HG03442 (cell line): ENCODE results near the gene MYO1D.
"Not testable (repeated sequence)": the region's sequence is repeated elsewhere in the genome, so short reads cannot be mapped to it uniquely, and the experiment has no call there.

Experiments used
- ATAC-seq: cut with Tn5 transposase; IDR thresholded peaks from one replicate; pipeline ENCODE4 v1.9.1; 2021; ENCODE audit warnings: mild to moderate bottlenecking, moderate library complexity; ENCODE audit not compliant: unreplicated experiment

The MYO1D gene

DNA sequence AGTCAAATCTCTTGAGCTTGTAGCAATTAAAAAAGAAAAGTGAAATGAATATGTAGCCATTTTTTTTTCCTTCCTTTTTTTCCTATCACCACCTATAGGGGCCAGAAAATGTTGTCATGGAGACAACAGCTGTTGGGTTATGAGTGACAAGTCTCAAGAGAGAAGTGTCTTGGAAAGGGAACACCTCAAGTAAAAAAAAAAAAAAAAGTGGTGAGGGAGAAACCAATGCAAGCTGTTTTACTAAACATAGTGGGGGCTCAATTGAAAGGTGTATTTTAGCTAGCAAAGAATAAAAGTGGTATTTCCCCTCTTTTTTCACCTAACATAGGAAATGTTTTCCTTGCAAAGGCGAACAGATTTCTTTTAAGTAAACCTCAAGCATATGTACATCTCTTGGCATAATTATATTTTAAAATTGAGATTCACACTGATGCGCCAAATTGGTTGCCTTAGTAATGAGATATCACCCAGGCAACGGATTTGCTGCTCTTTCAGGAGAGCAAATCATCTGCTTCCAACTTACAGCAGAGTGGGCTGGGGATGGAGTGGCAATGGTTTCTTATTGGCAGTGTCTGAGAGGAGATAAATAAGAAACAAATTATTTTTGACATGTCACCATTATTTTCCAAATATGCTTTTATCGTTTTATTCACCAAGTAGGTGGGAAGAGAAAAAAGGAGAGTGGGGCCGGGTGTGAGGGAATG is 183.6 kb downstream of the MYO1D start:
- ATAC-seq, result no peak

DNA sequence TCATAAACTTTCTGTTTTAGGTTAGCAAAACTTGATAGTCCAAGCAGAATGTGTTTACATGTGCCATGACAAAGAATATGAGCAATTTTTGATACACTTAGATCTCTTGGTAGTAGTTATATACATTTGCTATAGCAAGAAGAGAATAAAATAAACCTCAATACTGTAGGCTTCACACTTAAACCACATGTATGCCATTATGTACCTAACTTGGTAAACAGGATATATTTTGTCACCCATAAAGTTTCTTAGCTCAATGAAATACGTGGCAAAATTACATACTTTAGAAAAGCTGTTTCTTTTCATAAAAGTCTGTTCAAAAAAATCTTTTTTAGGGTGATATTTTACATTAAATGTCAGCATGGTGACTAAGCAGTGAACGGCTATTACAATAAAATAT is 184.7 kb downstream of the MYO1D start:
- no peak for ATAC-seq

DNA sequence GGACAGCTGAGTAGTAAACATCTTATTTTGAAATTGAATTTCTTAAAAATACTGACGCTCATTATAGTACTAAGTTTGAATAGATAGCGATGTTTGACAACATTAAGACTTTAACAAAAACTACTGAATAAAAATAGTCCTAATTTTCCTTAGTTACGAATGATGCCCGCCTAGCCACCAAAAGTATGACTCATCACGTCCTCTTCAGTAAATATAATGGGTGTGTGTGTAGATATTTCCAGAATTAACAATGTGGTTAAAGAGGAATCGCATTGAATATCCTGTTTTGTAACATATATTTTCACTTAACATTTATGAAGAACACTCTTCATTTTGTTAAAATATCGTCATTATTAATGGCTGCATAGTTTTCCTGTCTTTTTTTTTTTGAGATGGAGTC is 187.6 kb downstream of the MYO1D start:
- ATAC-seq, result no peak

DNA sequence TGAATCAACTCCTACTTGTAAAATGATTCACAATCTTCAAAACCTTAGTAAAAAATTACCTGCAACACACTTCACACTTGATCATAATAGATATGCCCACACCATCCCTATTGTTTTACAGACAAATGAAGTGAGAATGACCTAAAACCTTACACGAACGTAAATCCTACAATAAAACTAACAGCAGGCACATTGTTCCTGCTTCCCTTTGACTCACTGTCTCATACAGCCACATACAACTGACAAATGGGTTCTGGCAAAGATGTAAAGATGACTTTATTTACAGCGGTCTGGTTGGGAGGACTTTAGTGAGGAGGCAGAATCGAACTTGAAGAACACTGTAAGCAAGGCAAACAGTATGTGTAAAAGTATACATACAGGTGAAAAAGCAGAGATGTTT is 188.7 kb downstream of the MYO1D start:
- no peak for ATAC-seq

DNA sequence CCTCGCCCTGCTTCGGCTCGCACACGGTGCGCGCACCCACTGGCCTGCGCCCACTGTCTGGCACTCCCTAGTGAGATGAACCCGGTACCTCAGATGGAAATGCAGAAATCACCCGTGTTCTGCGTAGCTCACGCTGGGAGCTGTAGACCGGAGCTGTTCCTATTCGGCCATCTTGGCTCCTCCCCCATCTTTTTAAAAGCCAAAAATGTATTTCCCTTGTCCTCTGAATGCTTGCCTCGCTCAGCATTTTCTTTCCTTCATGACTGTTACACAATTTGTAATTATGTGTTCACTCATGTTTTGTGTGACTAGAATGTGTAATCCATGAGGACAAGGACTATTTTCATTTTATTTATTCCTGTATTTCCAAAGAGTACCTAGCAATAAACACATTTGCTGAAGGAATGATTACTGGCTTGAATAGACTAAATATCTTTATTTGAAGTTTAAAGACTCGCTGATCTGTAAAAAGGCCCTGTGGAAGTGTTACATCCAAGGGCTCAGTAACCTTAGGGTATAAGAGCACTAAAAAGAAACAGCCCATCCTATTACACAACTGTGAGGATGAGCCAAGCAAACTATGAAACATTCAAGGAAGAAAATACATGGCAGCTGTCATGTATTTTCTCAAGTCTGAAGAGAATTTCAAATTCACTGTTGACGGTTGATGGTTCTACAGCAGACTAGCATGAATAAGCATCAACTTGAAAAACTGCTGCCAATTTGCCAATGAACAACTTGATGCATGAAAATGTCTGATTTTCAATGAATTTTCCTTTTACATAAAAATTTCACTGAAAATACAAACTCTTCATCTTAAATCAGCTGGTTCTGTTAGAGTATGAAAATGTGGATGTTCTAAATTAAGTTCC is 192.6 kb downstream of the MYO1D start:
- no peak for ATAC-seq

DNA sequence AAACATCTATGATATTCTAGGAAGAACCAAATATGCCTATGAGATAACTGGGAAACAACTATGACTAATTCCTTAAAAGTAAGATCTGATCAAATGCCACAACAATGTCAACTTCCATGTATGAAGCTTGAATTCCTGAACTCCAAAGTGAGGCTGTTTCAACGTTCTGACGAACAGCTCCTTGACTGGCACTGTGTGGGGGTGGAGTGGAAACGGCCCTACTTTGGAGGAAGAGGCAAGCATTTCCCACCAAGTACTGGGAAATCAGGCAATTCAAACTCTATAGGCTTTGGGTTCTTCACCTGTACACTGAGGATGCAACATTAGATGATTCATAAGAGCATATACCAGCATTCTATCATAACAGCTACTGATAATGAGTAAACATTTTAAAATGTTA is 203.0 kb downstream of the MYO1D start:
- ATAC-seq, result no peak

DNA sequence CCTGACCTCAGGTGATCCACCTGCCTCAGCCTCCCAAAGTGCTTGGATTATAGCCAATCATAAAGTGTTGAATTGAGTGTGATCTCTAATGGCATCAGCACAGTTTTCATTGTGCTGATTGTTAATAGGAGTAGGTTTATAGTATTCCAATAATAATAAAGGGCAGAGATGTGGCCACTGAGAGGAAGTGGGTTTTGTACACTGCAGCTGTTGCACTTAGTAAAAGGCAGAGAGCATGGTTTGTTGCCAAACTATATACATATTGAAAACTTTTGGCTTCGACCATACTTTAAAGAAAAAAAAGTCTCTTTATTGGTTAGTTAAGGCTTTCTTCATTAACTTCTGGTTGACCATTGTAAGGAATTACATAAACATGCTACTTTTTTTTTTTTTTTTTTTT is 204.2 kb downstream of the MYO1D start:
- no peak for ATAC-seq

DNA sequence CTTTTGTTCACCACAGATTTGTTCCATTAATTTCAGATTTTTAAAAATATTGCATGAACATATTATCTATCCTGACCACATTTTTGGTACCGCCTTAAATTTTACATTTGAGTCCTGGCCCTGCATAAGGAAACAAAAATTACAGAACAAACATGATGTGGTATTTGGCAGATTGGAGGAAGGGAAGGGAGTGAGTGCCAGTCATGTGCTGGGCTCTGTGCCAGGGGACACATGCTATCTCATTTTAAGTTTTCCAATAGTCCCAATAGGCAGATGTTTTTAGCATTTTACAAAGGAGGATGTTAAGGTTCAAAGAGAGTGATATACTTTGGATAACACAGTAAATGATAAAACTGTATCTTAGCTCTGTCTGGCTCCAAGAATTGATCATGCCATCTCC is 205.0 kb downstream of the MYO1D start:
- ATAC-seq, result no peak

DNA sequence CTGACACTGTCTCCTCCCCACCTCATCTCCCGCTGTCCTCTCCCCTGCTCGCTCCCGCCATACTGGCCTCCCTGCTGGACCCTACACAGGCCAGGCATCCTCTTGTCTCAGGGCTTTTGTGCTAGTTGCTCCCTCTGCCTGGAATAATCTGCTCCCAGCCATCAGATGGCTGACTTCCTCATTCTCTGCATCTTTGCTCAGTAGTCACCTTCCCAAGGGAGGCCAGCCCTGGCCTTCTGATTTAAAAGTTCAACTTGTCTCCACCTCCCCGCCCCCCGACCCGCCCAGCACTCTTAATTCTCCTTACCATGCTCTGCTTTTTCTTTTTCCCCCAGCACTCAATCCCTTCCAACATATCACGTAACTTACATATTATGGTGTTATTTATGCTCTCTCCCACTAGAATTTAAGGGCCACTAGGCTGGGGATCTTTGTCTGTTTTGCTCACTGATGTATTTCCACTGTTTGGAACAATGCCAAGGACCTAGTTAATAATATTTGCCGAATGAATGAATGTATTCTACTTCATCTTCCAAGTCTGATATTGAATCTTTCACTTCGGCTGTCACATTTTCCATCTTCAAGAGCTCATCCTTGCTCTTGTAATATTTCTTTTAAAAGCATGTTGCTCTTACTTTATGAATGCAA is 211.9 kb downstream of the MYO1D start:
- no peak for ATAC-seq

DNA sequence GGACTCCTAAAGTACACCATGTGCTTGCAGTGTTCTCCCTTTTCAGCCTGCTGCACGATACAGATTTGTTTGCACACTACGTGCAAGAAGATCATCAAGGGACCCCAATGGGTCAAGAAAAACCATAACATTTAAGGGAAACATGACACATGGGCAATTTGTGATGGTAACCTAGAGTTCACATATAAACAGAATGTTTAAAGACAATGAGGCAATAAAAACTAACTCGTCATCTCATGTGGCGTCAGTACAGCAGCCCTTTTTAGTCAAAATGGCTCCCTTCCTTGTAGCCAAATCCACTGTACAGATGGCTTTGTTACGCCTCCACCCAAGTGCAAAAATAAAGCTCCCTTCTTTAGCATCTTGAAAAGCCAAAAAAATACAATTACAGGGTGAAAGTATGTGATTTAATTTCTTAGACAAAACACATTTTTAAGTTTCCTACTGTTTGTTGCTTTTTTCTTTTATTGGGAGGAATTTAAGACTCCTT is 216.4 kb downstream of the MYO1D start:
- ATAC-seq, result no peak

DNA sequence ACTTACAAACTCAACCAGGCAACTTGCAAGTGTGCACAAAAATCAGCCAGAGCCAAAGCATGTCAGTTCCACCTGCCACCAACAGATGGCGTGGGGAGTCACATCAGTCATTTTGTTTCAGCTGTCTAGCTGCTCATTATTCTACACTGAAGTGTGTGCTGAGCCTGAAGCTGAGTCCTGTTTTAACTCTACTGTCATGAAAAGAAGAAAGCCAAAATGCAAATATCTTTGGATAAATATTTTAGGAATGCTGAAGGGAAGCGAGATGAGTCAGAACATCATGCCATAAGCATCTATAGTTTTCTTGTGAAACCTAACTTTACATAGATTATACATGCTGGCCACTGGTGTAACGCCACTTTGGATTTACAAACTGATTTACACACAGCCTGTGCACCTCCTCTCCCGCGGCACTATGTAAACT is 217.5 kb downstream of the MYO1D start:
- no peak for ATAC-seq

DNA sequence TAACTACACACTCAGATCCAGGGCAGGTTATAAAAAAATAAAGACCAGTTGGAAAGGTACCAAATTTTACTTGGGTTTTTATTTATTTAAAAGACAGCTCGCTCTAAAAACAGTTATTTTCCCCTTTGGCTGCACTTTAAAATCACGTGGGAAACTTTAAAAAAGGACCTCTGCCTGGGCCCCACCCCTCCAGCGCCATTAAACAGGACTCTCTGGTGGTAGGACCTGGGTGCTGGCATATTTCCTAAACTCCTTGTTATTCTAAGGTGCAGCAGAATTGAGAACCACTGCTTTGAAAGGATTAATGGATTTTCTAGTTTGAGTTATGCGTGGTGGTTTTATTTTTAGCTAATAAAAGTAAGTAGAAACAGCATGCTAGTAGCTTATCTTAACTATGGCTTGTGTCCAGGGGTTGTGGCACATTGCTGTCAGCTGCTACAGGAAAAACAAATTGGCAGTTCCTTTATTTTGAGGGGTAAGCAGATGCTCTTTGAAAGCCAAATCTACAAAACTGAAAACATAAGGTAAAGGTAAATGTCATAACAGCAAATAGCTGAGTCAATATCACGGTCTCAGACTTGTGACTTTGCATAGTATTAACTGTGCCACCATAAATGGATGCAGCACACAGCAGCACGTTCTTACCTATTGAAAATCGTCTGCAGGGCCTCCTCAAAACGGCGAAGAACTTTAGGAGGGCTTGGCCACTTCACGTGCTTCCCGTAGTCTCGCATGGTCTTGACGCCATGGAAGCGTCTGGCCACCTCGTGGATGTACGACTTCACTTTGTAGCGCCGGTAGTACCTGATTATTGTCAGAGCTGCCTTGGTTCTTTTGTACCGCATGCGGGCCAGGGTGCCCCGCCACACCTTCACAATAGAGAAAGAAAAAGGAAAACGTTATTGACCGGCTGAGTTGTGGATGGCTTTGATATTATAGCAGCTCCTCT is 218.2 kb downstream of the MYO1D start:
- ATAC-seq, result no peak

DNA sequence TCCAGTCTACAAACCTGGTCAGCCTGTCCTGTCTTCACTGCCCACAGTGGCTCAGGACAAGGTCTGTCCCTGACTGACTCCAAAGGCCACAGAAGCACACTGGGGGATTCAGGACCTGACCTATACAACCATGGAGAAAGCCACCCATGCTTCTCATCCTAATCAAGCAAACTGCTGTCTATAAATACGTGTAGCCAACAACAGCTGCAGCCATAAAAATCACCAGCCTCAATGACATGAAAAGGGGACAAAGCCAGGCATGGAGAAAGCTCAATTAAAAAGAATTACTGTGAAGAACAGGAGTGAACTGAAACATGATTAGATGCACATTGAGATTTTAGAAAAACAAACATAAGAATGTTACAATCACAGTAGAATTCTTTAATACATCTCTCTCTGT is 220.0 kb downstream of the MYO1D start:
- no peak for ATAC-seq

DNA sequence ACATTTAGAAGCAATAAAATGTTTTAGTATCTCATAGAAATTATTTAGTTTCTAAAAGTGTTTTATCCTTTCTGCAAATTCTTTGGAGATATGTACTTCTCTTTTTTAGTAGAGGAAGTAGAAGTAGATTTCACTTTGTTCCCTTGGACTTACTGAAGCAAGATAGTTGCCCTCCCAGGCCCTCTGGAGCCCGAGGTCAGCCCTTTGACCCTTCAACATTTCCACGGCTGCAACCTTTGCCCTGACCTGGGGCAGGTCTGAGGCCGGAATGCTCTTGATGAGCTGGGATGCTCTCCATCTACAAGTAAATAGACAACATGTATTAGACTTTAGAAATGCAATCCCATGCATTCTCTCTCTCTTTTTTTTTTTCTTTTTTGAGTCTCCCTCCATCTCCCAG is 222.6 kb downstream of the MYO1D start:
- ATAC-seq, result no peak

DNA sequence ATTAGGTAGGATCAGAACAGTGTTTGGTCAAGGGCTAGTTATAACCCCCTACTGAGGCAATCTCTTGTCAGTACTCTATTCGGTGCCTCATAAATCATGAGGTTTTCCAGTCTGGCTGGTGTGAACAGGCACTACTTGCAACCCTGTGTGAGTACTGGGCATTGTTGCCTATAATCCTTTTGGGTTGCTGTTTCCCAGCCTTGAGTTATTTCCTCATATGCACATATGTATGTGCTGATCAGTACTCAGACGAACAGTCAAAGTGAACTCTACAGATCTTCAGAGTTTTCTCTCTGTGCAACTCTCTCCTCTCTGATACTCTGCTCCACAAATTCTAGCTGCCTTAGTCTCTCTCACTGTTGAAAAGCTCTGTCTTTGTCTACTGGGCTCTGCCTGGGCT is 225.8 kb downstream of the MYO1D start:
- no peak for ATAC-seq

DNA sequence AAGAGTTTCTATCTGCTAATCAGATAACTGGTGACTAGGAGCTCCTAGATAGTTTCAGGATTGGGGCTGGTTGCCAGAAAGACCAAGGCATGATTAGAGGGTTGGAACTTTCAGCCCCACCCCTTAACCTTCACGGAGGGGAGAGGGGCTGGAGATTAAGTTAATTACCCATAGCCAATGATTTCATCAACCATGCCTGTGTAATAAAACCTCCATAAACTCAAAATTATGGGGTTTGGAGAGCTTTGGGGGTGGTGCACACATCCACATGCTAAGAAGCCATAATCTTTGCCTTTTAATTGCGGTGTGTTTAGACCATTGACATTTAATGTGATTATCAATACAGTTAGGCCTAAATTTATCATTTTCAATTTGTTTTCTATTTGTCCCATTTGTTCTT is 228.5 kb downstream of the MYO1D start:
- ATAC-seq, result no peak

DNA sequence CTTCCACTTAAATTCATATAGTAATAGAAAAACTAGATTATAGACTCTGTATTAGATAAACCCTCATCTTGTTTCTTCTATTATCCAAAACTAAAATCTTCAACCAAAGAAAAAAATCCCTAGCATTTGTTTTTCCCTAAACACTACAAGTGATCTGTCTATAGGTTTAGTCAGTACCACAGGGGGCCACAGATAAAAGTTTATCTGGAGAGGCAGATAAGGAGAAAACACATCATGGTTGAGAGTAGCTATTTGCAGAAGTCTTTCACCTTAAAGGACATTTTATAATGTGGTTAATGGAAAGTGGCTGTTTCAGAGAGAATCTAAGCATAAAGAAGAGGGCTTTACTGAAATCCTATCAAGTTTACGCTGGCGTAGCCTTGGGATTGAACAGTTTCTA is 230.0 kb downstream of the MYO1D start:
- no peak for ATAC-seq

DNA sequence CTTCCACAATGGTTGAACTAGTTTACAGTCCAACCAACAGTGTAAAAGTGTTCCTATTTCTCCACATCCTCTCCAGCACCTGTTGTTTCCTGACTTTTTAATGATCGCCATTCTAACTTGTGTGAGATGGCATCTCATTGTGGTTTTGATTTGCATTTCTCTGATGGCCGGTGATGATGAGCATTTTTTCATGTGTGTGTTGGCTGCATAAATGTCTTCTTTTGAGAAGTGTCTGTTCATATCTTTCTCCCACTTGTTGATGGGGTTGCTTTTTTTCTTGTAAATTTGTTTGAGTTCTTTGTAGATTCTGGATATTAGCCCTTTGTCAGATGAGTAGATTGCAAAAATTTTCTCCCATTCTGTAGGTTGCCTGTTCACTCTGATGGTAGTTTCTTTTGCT is 235.4 kb downstream of the MYO1D start:
- not testable (repeated sequence) for ATAC-seq

DNA sequence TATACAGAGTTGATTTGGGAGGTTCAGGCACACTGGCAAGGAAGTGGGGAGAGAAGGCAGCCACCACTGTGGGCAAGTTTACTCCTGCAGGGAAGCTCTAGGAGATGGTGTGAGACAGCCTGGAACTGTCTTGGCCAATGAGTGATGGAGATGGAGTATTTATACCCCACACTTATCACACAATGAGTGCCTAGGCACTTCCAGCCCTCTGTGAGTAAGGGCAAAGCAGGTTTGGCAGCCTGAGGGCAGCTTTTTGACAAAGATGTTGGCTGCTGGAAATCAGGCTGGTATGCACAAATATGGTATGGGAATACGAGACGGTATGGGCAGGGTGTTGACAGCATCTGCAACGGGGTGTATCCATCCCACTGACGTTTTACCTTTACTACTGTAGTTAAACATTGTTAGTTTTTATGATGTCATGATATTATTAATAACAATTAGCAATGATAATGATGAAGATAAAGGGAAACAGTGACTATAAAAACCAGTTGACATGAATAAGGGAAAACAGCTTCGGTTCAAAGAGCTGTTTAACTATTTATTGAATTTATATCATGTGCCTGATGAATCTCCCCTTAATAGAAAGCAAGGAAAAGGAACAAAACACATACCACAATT is 240.2 kb downstream of the MYO1D start:
- no peak for ATAC-seq

DNA sequence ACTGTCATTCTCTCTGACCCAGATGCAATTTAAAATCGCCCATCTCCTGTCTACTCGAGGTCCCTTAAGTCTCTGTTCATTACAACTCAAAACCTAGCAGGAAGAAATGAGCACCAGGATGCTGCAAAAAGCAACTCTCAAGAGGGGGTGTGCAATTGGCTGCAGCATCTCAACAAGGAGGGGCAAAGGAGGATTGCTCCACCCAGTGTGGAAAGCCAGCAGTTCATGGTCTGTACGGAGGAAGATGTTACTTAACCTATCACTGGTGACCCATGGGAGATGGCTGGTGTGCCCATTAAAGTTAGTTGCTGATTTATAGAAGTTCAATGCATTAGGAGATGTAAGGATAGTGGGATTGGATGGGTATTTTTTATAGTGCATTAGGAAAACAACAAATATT is 242.8 kb downstream of the MYO1D start:
- ATAC-seq, result no peak
